ENCODE results near the gene FARS2.

The FARS2 gene

DNA sequence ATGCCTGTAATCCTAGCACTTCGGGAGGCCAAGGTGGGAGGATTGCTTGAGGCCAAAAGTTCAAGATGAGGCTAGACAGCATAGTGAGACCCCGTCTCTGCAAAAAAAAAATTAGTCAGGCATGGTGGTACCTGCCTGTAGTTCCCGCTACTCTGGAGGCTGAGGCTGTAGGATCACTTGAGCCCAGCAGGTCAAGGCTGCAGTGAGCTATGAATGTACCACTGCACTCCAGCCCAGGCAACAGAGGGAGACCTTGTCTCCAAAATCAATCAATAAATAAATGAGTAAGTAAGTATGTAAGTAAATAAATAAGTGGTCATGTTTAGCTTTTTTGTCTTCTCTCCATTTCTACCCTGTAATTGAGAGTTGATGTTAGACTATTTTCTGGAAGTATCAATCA, 336.8 kb downstream of the FARS2 start:
- no peak overlapping the region for H3K4me3 ChIP-seq (ENCODE audit: low read length)
- no peak for TF ChIP-seq ZNF274 (IDR thresholded peaks at IDR 0.05; ENCODE audit: low read depth, low read length)

DNA sequence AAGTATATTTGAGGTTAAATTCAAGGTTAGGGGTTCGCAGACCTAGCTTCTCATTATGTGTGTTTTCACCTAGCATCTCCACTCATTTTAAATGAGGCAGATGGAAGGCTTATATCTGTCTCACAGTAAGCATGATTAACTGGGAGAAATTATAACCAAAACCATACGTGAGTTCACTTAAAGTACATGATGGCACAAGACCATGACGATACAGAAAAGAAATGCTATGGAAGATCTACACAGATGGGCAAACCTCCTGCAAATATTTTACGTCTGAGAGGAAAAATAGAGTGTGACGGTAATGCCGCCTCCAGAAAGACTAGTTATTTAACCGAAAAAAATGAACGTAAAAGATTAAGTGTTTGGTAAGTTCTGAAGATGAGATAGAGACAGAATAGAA, 337.8 kb downstream of the FARS2 start:
- H3K4me3 ChIP-seq (ENCODE audit: low read length): no peak overlapping the region
- no peak for TF ChIP-seq ZNF274 (IDR thresholded peaks at IDR 0.05; ENCODE audit: low read depth, low read length)

DNA sequence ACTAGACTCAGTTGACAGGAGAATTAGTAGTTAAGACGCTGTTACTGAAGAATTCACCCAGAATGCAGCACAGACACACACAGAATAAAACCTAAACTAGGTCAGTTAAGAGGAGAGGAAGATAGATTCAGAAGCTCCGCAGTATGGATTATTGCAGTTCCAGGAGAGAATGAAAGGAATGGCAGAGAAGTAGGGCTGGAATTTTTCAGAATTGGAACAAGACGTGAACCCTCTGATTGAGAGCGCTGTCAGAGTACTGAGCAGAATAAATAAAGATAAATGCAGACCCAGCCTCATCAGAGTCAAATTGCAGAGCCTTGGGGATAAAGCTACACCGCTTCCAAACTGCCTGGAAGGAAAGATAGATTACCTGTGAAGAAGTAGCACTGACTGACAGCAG, 344.6 kb downstream of the FARS2 start:
- TF ChIP-seq ZNF274 (IDR thresholded peaks at IDR 0.05; ENCODE audit: low read depth, low read length): no peak
- H3K4me3 ChIP-seq (ENCODE audit: low read length): no peak overlapping the region

DNA sequence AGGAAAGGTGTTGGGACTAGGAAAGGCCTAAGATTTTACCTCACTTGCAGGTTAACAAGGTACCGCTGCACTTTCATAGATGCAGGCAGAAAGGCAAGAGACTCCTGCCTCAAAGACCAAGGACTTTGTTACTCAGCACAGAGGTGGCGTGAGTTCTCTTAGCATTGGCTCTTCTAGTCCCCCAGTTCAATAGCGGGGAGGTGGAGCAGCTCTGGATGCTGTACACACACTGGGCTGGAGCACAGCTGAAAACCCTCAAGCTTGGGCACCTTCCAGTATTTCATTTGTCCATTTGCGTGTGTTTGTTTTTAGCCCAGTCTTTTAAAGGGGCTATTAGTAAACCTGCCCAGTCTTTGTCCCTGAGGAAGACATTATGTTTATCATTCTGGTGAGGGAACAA, 345.2 kb downstream of the FARS2 start:
- H3K4me3 ChIP-seq (ENCODE audit: low read length): no peak overlapping the region
- TF ChIP-seq ZNF274 (IDR thresholded peaks at IDR 0.05; ENCODE audit: low read depth, low read length): no peak

DNA sequence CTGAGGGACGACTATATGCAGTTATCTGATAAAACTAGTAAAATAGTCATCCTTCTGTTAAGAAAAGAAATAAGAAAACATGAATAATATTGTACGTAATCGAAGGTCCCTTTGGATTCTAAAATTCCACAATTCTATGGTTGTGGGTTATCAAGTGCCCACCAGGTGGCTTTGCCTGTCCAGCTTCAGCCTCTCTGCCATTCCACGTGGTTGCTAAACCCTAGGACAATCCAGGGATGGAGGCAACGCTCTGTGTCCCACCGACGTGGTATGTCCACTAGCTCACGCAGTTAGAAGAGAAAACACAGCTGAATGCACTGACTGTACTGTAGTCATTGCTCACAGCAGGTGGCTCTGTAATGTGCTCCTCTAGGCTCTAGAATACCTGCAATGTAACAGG, 349.3 kb downstream of the FARS2 start:
- no peak for TF ChIP-seq ZNF274 (IDR thresholded peaks at IDR 0.05; ENCODE audit: low read depth, low read length)

DNA sequence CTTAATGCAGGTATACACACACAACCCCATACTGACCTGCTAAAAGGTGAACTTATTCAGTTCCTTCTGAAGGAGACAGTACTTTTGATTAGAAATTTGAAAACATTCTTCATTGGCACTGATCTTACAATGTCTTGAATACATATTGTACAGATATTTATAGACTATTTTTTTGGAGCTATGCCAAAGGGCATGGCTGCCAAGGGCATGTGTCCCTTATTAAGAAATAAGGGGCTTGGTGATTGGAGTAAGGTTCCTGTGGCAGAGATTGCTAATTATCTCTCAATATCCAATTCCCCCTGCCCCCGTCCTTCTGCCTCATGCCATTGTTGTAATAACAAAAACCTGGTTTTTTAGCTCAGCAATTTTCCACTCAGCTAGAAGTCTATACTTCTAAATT, 355.9 kb downstream of the FARS2 start:
- H3K4me3 ChIP-seq (ENCODE audit: low read length): no peak overlapping the region
- no peak for TF ChIP-seq ZNF274 (IDR thresholded peaks at IDR 0.05; ENCODE audit: low read depth, low read length)

More for the DNA sequence above, 349.3 kb downstream of the FARS2 start:
- no peak overlapping the region for H3K4me3 ChIP-seq (ENCODE audit: low read length)

DNA sequence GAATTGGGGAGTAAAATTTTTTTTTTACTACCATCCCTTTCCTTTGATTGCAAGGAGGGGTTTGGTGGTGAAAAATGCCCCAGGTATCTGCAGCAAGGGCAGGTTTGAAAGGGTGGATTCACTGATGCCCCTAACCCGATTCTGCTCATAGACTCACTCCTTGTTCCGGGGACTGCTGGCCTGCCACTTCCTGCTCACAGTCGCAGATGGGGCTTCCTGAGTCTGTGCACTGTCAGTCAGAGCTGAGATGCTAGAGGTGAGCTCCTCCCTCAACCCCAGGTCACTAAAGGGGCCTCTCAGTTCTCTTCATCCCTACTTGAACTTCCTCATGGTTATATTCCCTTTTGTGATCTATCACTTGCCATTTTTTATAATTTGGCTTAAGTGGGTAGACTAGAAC, 357.9 kb downstream of the FARS2 start:
- no peak for TF ChIP-seq ZNF274 (IDR thresholded peaks at IDR 0.05; ENCODE audit: low read depth, low read length)
- no peak overlapping the region for H3K4me3 ChIP-seq (ENCODE audit: low read length)

DNA sequence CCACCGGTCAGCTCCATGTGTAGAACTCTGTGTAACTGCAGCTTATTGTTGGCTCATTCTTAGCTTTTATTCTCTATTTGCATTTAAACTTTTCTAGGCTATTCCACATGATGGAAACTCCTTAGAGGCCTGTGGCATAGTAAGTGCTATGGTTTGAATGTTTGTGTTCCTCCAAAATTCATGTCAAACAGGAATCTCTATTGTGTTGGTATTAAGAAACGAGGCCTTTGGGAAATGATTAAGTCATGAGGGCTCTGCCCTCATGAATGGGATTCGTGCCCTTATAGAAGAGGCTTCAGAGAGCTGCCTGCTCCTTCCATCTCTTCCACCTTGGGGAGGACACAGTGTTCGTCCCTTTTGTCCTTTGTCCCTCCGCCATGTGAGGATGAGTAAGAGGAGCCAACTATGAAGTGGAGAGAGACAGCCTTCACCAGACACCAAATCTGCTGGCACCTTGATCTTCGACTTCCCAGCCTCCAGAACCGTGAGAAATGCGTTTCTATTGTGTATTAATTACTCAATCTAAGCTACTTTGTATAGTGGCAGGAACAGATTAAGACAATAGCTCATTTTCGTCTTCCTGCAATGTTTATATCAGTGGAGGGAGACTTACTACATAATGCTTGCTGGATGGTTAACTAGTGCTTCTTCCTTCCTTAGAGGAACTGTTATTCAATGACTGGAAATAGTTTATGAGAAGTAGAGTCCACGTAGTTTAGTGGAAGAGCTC, 361.1 kb downstream of the FARS2 start:
- TF ChIP-seq ZNF274 (IDR thresholded peaks at IDR 0.05; ENCODE audit: low read depth, low read length): no peak
- no peak overlapping the region for H3K4me3 ChIP-seq (ENCODE audit: low read length)

DNA sequence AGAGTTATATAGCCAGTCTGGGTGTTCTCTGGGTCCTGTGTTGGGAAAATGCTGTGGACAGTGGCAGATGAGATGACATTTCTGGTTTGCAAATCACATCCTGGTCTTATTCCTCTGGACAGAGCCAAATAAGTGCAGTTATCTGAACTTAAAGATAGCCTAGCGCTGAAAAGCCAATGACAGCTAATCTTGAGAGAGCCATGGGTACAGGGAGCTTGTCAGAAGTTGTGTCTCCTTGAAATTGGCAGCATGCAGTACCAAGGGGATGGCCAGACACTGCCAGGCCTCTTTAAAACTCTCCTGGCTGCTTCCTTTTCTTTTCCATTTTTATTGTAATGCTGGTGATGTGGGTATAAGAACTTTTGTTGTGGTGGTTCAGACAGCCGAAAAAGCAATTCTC, 362.5 kb downstream of the FARS2 start:
- H3K4me3 ChIP-seq (ENCODE audit: low read length): no peak overlapping the region
- no peak for TF ChIP-seq ZNF274 (IDR thresholded peaks at IDR 0.05; ENCODE audit: low read depth, low read length)

DNA sequence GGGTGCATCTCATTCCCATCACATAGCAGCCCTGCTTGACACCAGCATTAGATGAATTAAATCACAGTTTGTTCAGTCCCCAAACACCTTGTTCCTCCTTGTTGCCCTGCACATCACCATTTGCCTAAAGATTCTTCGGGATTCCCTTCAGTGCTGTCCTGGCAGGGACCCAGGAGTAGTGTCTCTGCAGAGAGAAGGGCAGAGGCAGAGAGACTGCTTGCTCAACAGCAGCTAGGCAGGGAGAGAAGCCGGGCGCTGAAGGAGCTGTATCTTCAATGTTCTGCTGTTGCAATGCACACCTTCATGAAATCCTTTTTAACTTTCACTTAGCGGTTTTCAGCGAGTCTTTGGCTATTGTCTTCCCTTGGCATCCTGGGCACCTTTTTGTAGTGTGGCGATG, 362.9 kb downstream of the FARS2 start:
- no peak for TF ChIP-seq ZNF274 (IDR thresholded peaks at IDR 0.05; ENCODE audit: low read depth, low read length)
- no peak overlapping the region for H3K4me3 ChIP-seq (ENCODE audit: low read length)

DNA sequence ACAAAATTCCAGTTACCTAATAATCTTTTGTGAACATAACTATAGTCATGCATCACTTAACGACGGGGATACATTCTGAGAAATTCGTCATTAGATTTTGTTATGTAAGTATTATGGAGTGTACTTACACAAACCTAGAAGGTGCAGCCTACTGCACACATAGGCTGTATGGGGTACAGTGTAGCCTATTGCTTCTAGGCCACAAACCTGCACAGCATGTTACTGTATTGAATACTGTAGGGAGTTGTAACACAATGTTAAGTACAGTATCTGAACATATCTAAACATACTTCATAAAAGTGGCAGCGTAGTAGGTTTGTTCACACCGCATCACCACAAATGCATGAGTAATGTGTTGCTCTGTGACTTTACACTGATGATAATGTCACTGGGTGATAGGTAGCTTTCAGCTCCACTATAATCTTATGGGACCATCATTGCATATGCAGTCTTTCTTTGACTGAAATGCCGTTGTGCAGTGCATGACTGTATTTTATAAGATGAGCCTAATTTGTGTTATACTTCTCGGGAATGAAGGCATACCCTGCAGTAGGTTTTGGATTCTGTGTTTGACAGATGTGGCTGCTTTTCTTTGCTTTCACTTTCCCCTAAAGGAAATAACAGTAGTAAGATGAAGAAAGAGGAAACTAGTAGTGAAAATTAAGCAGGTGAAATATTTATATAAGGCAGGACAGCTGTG, 365.6 kb downstream of the FARS2 start:
- no peak overlapping the region for H3K4me3 ChIP-seq (ENCODE audit: low read length)
- no peak for TF ChIP-seq ZNF274 (IDR thresholded peaks at IDR 0.05; ENCODE audit: low read depth, low read length)

DNA sequence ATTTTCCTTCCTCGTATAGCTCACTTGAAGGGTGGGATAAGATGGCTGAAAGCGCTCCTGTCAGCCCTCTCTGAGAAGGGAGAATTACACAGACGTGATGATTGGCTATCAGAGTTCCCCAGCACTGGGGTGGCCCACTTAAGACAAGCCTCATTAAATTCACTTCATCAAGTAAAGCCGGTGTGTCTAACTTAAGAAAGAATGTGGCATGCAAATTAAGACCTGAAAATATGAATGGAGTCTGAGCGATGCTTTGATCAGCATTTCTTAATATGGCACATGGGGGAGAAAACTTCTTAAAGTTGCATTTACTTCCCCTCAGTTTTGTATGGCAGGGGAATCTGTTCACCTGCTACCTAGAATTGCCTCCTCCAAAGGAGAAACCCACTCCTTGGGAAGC, 369.3 kb downstream of the FARS2 start:
- no peak overlapping the region for H3K4me3 ChIP-seq (ENCODE audit: low read length)
- no peak for TF ChIP-seq ZNF274 (IDR thresholded peaks at IDR 0.05; ENCODE audit: low read depth, low read length)

DNA sequence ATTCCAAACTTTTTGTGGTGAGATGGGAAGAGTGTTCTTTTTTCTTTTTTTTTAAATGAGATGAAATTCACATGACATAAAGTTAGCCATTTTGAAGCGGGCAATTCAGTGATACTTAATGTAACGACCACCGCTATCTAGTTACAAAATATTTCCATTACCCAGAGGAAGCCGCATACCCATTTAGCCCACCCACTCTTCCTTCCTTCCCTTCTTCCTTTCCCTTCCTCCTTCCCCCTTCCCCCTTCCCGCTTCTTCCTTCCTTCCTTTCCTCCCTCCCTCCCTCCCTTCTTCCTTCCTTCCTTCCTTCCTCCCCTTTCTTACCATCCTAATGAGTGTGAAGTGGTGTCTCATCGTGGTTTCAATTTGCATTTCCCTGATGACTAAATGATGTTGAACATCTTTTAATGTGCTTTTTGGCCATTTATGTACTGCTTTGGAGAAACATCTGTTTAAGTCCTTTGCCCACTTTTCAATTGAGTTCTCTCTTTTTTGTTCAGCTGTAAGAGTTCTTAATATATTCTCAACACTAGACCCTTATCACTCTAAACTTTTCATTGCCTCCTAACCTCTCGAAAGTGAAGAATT, 371.1 kb downstream of the FARS2 start:
- no peak for TF ChIP-seq ZNF274 (IDR thresholded peaks at IDR 0.05; ENCODE audit: low read depth, low read length)
- H3K4me3 ChIP-seq (ENCODE audit: low read length): no peak overlapping the region

DNA sequence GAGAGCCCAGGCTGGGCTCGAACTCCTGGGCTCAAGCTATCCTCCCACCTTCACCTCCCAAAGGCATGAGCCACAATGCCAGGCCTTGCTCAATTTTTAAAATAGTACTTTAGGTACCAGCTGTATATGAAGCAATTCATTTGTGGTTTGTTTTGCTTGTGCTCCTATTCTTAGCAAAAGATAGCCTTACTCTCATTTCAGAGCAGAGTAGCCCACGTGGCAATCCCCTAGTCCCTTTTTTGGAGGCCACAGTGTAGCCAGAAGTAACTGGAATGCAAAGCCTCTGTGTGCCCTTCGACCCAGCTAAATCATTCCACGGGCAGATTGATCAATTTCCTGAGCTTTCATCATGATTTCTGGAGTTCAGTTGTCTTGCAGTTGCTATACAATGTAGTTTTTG, 373.2 kb downstream of the FARS2 start:
- no peak for TF ChIP-seq ZNF274 (IDR thresholded peaks at IDR 0.05; ENCODE audit: low read depth, low read length)
- H3K4me3 ChIP-seq (ENCODE audit: low read length): no peak overlapping the region
